ENCODE results near the gene TMC5. TPM values are rescaled to one million over a fixed set of nuclear protein-coding genes. Genes with fewer than 3 reads are reported as not detected.

TMC5 gene
- total and polyA plus RNA-seq, 3 donors from 2014 or later = 4.5 to 27.7 (median 7.1) TPM

DNA sequence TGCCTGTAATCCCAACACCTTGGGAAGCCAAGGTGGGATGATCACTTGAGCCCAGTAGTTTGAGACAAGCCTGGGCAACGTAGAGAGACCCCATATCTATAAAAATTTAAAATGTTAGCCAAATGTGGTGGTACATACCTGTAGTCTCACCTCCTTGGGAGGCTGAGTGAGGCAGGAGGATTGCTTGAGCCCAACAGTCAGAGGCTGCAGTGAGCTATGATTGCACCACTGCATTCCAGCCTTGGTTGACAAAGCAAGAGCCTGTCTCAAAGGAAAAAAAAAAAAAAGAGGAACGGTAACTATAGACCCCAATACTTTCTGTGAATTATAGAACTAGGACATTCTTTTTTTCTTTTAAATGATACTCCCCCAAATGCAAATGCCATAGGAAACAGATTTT, 1.8 kb upstream of the TMC5 start:
- no peak overlapping the region for H3K4me3 ChIP-seq
- DNase-seq = no peak
- no peak for TF ChIP-seq POLR2A (IDR thresholded peaks at IDR 0.05)
- TF ChIP-seq, protein P1, sequence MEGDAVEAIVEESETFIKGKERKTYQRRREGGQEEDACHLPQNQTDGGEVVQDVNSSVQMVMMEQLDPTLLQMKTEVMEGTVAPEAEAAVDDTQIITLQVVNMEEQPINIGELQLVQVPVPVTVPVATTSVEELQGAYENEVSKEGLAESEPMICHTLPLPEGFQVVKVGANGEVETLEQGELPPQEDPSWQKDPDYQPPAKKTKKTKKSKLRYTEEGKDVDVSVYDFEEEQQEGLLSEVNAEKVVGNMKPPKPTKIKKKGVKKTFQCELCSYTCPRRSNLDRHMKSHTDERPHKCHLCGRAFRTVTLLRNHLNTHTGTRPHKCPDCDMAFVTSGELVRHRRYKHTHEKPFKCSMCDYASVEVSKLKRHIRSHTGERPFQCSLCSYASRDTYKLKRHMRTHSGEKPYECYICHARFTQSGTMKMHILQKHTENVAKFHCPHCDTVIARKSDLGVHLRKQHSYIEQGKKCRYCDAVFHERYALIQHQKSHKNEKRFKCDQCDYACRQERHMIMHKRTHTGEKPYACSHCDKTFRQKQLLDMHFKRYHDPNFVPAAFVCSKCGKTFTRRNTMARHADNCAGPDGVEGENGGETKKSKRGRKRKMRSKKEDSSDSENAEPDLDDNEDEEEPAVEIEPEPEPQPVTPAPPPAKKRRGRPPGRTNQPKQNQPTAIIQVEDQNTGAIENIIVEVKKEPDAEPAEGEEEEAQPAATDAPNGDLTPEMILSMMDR (IDR thresholded peaks at IDR 0.05) = no peak
- WGBS, 2 donors = 68 to 75% methylated on average over 2 of the region's 2 CpGs
- H3K27ac ChIP-seq = no peak overlapping the region
- H3K4me1 ChIP-seq = no peaks in the 10 kb centered on the region
- no peaks in the 10 kb centered on the region for H3K27me3 ChIP-seq
- intact Hi-C loops (cut with DNase I; ENCODE audit: low total_unique reads) = no loop called here
- no peaks in the 10 kb centered on the region for H3K9me3 ChIP-seq
- H3K36me3 ChIP-seq (ENCODE audit: low read depth, missing control alignments) = no peaks in the 10 kb centered on the region

DNA sequence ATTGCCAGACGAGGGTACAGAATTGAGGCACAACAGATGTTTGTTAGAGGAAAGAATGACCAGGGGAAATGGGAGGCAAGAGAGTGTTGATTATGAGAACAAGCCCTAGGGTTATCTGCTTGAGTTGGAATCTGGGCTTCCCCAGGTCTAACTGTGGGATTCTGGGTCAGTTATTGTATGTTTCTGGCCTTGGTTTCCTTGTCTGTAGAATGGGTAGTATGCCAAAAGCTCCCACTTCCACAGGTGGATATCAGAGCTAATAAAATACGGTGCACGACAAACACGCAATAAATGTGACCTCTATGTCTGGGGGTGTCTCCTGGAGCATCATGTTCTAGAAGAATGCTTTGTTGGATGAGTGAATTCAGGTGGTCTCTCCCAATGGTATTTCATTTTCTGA, 517 bp downstream of the TMC5 start:
- H3K9me3 ChIP-seq = no peaks in the 10 kb centered on the region
- H3K4me1 ChIP-seq = no peaks in the 10 kb centered on the region
- intact Hi-C loops (cut with DNase I; ENCODE audit: low total_unique reads) = no loop called here
- no peaks in the 10 kb centered on the region for H3K27me3 ChIP-seq
- no peak overlapping the region for H3K4me3 ChIP-seq
- 75 to 80% methylated on average over 4 of the region's 4 CpGs for WGBS, 2 donors
- no peak for DNase-seq
- TF ChIP-seq POLR2A (IDR thresholded peaks at IDR 0.05) = no peak
- TF ChIP-seq, protein P1 (IDR thresholded peaks at IDR 0.05) = no peak
- no peak overlapping the region for H3K27ac ChIP-seq
- no peaks in the 10 kb centered on the region for H3K36me3 ChIP-seq (ENCODE audit: low read depth, missing control alignments)

DNA sequence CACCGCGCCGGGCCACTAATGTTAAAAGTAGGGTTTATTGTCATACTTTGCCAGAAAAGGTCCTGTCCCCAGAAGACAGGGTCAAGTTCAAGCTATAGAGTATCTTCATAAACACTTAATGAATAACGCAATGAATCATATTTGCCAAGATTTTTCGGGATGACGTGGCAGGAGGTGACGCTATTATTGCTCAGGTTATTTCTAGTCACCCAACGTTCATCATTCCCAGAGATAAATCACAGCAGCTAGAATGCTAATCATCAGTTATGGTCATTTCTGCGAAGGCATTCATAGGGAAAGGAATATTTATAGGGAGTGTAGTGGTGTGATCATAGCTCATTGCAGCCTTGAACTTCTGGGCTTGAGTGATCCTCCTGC, 2.0 kb downstream of the TMC5 start:
- Histone ChIP-seq H3K27ac (no peak overlapping the region), H3K4me3 (no peak overlapping the region), H3K36me3 (ENCODE audit: low read depth, missing control alignments) (no peaks in the 10 kb centered on the region), H3K4me1 (no peaks in the 10 kb centered on the region), H3K9me3 (no peaks in the 10 kb centered on the region), H3K27me3 (no peaks in the 10 kb centered on the region)
- TF ChIP-seq POLR2A (IDR thresholded peaks at IDR 0.05) = no peak
- TF ChIP-seq, protein P1 (IDR thresholded peaks at IDR 0.05) = no peak
- 65 to 74% methylated on average over 9 of the region's 9 CpGs for WGBS, 2 donors
- DNase-seq = no peak
- intact Hi-C loops (cut with DNase I; ENCODE audit: low total_unique reads) = no loop called here

DNA sequence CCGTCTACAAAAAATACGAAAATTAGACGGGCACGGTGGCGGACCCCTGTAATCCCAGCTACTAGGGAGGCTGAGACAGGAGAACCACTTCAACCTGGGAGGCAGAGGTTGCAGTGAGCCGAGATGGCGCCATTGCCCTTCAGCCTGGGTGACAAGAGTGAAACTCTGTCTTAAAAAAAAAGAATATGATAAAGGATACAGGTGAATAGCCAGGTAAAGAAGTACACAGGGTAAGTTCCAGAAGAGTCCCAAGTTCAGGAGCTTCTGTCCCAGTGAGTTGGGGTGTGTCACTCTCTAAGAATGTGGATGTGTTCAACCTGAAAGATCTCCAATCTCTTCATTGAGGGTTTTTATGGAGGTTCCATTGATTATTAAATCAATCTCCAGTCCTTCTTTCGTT, 6.8 kb downstream of the TMC5 start:
- Histone ChIP-seq H3K27ac (no peak overlapping the region), H3K4me1 (no peaks in the 10 kb centered on the region), H3K4me3 (no peak overlapping the region), H3K36me3 (ENCODE audit: low read depth, missing control alignments) (no peaks in the 10 kb centered on the region), H3K9me3 (no peaks in the 10 kb centered on the region), H3K27me3 (no peaks in the 10 kb centered on the region)
- no peak for TF ChIP-seq POLR2A (IDR thresholded peaks at IDR 0.05)
- TF ChIP-seq, protein P1 (IDR thresholded peaks at IDR 0.05) = no peak
- DNase-seq = no peak
- 95 to 96% methylated on average over 8 of the region's 8 CpGs for WGBS, 2 donors
- intact Hi-C loops (cut with DNase I; ENCODE audit: low total_unique reads) = no loop called here

DNA sequence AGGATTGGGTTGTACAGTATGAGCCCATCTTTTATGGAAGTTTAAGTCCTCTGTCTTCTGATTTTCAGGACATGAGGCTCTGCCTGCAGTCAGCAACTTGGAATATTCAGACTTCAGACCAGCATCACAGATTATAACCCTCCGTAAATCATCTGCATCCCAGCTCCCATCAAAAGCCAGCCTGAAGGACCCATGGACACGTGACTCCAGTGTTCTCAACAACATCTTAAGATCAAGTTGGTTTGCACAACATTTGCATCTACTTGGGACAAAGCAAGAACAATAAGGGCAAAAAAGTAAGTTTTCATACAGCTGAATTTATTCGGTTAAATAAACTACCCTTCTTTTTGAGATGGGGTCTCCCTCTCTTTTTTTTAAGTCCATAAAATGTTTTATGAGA, 12.7 kb downstream of the TMC5 start:
- Histone ChIP-seq H3K4me3 (no peak overlapping the region), H3K27ac (no peak overlapping the region), H3K4me1 (no peaks in the 10 kb centered on the region), H3K36me3 (ENCODE audit: low read depth, missing control alignments) (no peaks in the 10 kb centered on the region), H3K27me3 (no peaks in the 10 kb centered on the region), H3K9me3 (no peaks in the 10 kb centered on the region)
- WGBS, 2 donors = 84 to 87% methylated on average over 3 of the region's 3 CpGs
- intact Hi-C loops (cut with DNase I; ENCODE audit: low total_unique reads) = no loop called here
- DNase-seq = no peak
- TF ChIP-seq POLR2A (IDR thresholded peaks at IDR 0.05) = no peak
- TF ChIP-seq, protein P1 (IDR thresholded peaks at IDR 0.05) = no peak
